Neural progenitor cell (in vitro differentiated cells): ENCODE results near the gene BCKDK.

Experiments used
- CTCF ChIP-seq: fragments of 200-600 bp; sonication (generic); IDR thresholded peaks from 2 replicates; pipeline ENCODE4 v1.5.1; 2017; ENCODE audit warnings: antibody characterized with exemption, mild to moderate bottlenecking
- EZH2phosphoT487 ChIP-seq: fragments of 200-600 bp; sonication (generic); IDR thresholded peaks from 2 replicates; pipeline ENCODE4 v1.6.1; 2017; ENCODE audit warnings: antibody characterized with exemption

- TF ChIP-seq CTCF (no peak), EZH2phosphoT487 (no peak)
Observed at GRCh38 chr16:31130899-31131298, 22.7 kb downstream of the BCKDK start.
